ENCODE results near the gene SRP68. TPM values are rescaled to one million over a fixed set of nuclear protein-coding genes. Genes with fewer than 3 reads are reported as not detected.

Gene SRP68
- polyA plus RNA-seq, 3 donors, result 27.4 to 47.1 (median 42.1) TPM

DNA sequence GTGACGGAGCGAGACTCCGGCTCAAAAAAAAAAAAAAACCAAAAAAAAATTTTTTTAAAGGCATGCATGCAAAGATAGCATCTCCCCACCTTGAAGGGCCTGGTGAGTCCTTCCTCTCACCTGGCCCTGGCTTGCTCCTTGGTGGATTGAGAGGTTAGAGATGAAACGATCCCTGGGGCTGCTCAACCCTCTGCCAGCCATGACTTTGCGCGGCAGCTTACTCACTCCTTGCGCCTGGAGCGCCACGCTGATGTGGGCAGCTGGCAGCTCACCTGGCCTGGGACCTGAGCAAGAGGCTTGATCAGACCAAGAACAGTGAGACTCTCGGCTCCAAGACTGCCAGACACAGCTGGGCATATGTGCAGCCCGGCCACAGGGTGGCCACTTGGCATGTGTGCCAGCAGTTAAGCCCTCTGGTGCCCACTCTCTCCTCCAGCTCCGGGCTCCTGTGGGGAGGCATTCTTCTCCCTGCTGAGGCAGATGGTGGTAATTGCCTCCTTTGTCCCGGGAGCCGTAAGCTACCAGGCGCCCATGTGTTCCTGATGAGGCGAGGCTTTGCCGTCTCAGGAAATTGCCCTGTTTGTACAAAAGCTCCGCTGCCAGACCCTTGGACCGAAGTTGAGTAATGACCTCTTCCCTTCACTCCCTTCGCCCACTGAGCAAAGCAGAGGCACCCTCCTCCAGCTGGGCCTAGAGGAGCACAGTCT is 40.1 kb downstream of the SRP68 start:
- H4K20me1 ChIP-seq (ENCODE audit: insufficient read depth, low read length), result no peaks in the 10 kb centered on the region
- no peaks in the 10 kb centered on the region for H3K79me2 ChIP-seq (ENCODE audit: insufficient read depth, low read length)
- no peak overlapping the region for H3K4me2 ChIP-seq (replicated peaks; ENCODE audit: extremely low read depth, low read length, poor library complexity, severe bottlenecking)
- H3K9me3 Mint-ChIP-seq, result peaks cover 0 to 6% (median 0%) of the 10 kb centered on the region in 7 donors
- H3K27me3 ChIP-seq (ENCODE audit: control insufficient read depth in 2 of 2, insufficient read depth in 2 of 2, low read length in 2 of 2), result peaks cover 0 to 2% of the 10 kb centered on the region in 2 donors
- peaks cover 3% of the 10 kb centered on the region in 2 donors for H3K36me3 Mint-ChIP-seq
- no peaks in the 10 kb centered on the region for H3K36me3 ChIP-seq (replicated peaks in 1 of 2; ENCODE audit: control insufficient read depth in 1 of 2, insufficient read depth in 2 of 2, low read length in 2 of 2)
- no peak overlapping the region for H3K9ac ChIP-seq (ENCODE audit: insufficient read depth, low read length, poor library complexity, severe bottlenecking)
- no peak overlapping the region for H2AFZ ChIP-seq (ENCODE audit: insufficient read depth, low read depth, low read length, poor library complexity, severe bottlenecking)
- peaks cover 12 to 14% (median 12%) of the 10 kb centered on the region in 3 donors for H3K27me3 Mint-ChIP-seq (ENCODE audit: low read depth in 3 of 3)
- H3K27ac Mint-ChIP-seq, result no peak overlapping the region
- no peaks in the 10 kb centered on the region for H3K9me3 ChIP-seq (replicated peaks in 1 of 2; ENCODE audit: control insufficient read depth in 1 of 2, insufficient read depth in 1 of 2, low read length in 2 of 2)
- TF ChIP-seq, protein P1, sequence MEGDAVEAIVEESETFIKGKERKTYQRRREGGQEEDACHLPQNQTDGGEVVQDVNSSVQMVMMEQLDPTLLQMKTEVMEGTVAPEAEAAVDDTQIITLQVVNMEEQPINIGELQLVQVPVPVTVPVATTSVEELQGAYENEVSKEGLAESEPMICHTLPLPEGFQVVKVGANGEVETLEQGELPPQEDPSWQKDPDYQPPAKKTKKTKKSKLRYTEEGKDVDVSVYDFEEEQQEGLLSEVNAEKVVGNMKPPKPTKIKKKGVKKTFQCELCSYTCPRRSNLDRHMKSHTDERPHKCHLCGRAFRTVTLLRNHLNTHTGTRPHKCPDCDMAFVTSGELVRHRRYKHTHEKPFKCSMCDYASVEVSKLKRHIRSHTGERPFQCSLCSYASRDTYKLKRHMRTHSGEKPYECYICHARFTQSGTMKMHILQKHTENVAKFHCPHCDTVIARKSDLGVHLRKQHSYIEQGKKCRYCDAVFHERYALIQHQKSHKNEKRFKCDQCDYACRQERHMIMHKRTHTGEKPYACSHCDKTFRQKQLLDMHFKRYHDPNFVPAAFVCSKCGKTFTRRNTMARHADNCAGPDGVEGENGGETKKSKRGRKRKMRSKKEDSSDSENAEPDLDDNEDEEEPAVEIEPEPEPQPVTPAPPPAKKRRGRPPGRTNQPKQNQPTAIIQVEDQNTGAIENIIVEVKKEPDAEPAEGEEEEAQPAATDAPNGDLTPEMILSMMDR (IDR thresholded peaks at IDR 0.05), result no peak
- intact Hi-C loops (cut with micrococcal nuclease), result no loop called here
- H3K27ac ChIP-seq (ENCODE audit: low read depth in 1 of 2, low read length in 2 of 2), result no peak overlapping the region
- 85% methylated on average over 16 of the region's 20 CpGs for WGBS (ENCODE audit: insufficient coverage)
- peaks cover 7 to 10% of the 10 kb centered on the region in 2 donors for H3K4me1 ChIP-seq (ENCODE audit: control insufficient read depth in 1 of 2, insufficient read depth in 2 of 2, low read length in 2 of 2)
- H3K4me3 ChIP-seq (replicated peaks in 1 of 3; ENCODE audit: low read depth in 2 of 3, low read length in 3 of 3), result no peak overlapping the region
- no peak for DNase-seq
- H3K4me1 Mint-ChIP-seq, result peaks cover 17% of the 10 kb centered on the region
- no peak overlapping the region for H3K4me3 Mint-ChIP-seq

DNA sequence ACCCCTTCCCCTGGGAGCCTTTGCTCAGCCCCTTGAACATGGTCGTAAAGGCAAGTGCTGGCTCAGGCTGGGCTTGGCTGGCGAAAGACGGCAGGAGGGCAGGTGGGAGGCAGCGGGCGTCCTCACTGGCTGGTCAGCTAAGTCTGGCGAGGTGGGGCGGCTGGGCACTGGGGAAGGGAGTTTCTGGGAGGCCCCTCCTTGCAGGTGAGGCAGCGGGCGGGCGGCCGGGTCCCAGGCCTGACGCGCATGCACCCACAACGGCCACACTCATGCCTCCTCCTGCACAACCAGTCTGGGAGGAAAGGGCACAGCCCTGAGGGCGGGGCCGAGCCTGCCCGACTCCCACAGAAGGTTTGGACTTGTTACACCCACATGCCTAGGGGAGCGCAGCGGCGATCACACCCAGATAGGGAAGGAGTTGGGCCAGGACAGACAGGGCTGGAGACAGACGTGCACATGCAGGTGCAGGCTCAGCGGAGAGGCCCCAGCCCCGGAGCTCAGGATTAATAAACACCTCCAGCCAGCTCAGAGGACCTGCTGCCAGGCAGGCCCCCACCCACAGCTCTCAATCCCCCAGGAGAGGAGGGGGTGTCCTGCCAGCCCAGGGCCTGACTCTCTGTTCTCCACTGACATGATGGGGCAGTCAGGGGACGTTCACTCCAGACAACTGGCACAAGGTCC is 45.0 kb downstream of the SRP68 start, which contains the start of gene EVPL:
EVPL (minus strand) TSS at position 148 of the 681 bp plus-strand sequence; CDS start at position 40, 108 bp downstream.
- Mint-ChIP-seq H3K4me3 (no peak within 1 kb of the TSS), H3K27ac (no peak within 1 kb of the TSS), H3K36me3 (no peaks in the 10 kb centered on the region), H3K27me3 (ENCODE audit: low read depth in 3 of 3) (peaks cover 10 to 23% (median 14%) of the 10 kb centered on the region in 3 donors), H3K4me1 (peaks cover 20% of the 10 kb centered on the region), H3K9me3 (peaks cover 0 to 6% (median 0%) of the 10 kb centered on the region in 7 donors)
- Histone ChIP-seq H3K4me1 (ENCODE audit: control insufficient read depth in 1 of 2, insufficient read depth in 2 of 2, low read length in 2 of 2) (peaks cover 7 to 10% of the 10 kb centered on the region in 2 donors), H3K27ac (ENCODE audit: low read depth in 1 of 2, low read length in 2 of 2) (no peak within 1 kb of the TSS), H3K4me2 (replicated peaks; ENCODE audit: extremely low read depth, low read length, poor library complexity, severe bottlenecking) (no peak within 1 kb of the TSS), H3K27me3 (ENCODE audit: control insufficient read depth in 2 of 2, insufficient read depth in 2 of 2, low read length in 2 of 2) (peaks cover 0 to 2% of the 10 kb centered on the region in 2 donors), H3K36me3 (replicated peaks in 1 of 2; ENCODE audit: control insufficient read depth in 1 of 2, insufficient read depth in 2 of 2, low read length in 2 of 2) (no peaks in the 10 kb centered on the region), H3K4me3 (replicated peaks in 1 of 3; ENCODE audit: low read depth in 2 of 3, low read length in 3 of 3) (no peak within 1 kb of the TSS), H3K9ac (ENCODE audit: insufficient read depth, low read length, poor library complexity, severe bottlenecking) (no peak within 1 kb of the TSS), H2AFZ (ENCODE audit: insufficient read depth, low read depth, low read length, poor library complexity, severe bottlenecking) (no peak within 1 kb of the TSS), H3K9me3 (replicated peaks in 1 of 2; ENCODE audit: control insufficient read depth in 1 of 2, insufficient read depth in 1 of 2, low read length in 2 of 2) (no peaks in the 10 kb centered on the region), H4K20me1 (ENCODE audit: insufficient read depth, low read length) (no peaks in the 10 kb centered on the region), H3K79me2 (ENCODE audit: insufficient read depth, low read length) (no peaks in the 10 kb centered on the region)
- TF ChIP-seq, protein P1 (IDR thresholded peaks at IDR 0.05), result no peak
- WGBS (ENCODE audit: insufficient coverage), result 95% methylated on average over 11 of the region's 24 CpGs
- intact Hi-C loops (cut with micrococcal nuclease), result no loop called here
- DNase-seq, result no peak
